ENCODE data around the gene OTOP3. TPM values are rescaled to one million over a fixed set of nuclear protein-coding genes. Genes with fewer than 3 reads are reported as not detected.

Gene OTOP3
- total RNA-seq, 6 experiments from 2014 or later: not detected

GRCh38 chr17:74916136-74916850 lies 19.4 kb upstream of the OTOP3 start:
- TF ChIP-seq, protein P1, sequence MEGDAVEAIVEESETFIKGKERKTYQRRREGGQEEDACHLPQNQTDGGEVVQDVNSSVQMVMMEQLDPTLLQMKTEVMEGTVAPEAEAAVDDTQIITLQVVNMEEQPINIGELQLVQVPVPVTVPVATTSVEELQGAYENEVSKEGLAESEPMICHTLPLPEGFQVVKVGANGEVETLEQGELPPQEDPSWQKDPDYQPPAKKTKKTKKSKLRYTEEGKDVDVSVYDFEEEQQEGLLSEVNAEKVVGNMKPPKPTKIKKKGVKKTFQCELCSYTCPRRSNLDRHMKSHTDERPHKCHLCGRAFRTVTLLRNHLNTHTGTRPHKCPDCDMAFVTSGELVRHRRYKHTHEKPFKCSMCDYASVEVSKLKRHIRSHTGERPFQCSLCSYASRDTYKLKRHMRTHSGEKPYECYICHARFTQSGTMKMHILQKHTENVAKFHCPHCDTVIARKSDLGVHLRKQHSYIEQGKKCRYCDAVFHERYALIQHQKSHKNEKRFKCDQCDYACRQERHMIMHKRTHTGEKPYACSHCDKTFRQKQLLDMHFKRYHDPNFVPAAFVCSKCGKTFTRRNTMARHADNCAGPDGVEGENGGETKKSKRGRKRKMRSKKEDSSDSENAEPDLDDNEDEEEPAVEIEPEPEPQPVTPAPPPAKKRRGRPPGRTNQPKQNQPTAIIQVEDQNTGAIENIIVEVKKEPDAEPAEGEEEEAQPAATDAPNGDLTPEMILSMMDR (IDR thresholded peaks at IDR 0.05): no peak
- no peak overlapping the region for H3K27ac Mint-ChIP-seq
- DNase-seq: no peak
- H3K4me3 Mint-ChIP-seq: no peak overlapping the region
- peaks cover 10% of the 10 kb centered on the region; the same call in 1 of the 2 replicates for H3K9me3 Mint-ChIP-seq
- no peaks in the 10 kb centered on the region for H3K4me1 Mint-ChIP-seq (ENCODE audit: low read depth)
- H3K36me3 Mint-ChIP-seq (ENCODE audit: low read depth): no peaks in the 10 kb centered on the region
- H3K27me3 Mint-ChIP-seq (ENCODE audit: insufficient read depth): peaks cover 22% of the 10 kb centered on the region

- Mint-ChIP-seq H3K4me3 (no peak overlapping the region), H3K27ac (no peak overlapping the region), H3K9me3 (peaks cover 10% of the 10 kb centered on the region; the same call in 1 of the 2 replicates), H3K36me3 (ENCODE audit: low read depth) (no peaks in the 10 kb centered on the region), H3K27me3 (ENCODE audit: insufficient read depth) (peaks cover 22% of the 10 kb centered on the region), H3K4me1 (ENCODE audit: low read depth) (no peaks in the 10 kb centered on the region)
- TF ChIP-seq, protein P1 (IDR thresholded peaks at IDR 0.05): no peak
- DNase-seq: no peak
Observed at GRCh38 chr17:74916851-74917199, 18.9 kb upstream of the OTOP3 start.

GRCh38 chr17:74917430-74917829 lies 18.3 kb upstream of the OTOP3 start:
- Mint-ChIP-seq H3K9me3 (peaks cover 10% of the 10 kb centered on the region; the same call in 1 of the 2 replicates), H3K27me3 (ENCODE audit: insufficient read depth) (peaks cover 25% of the 10 kb centered on the region), H3K4me1 (ENCODE audit: low read depth) (no peaks in the 10 kb centered on the region), H3K36me3 (ENCODE audit: low read depth) (no peaks in the 10 kb centered on the region), H3K4me3 (no peak overlapping the region), H3K27ac (no peak overlapping the region)
- DNase-seq: no peak
- TF ChIP-seq, protein P1 (IDR thresholded peaks at IDR 0.05): no peak

GRCh38 chr17:74918906-74919305 lies 16.8 kb upstream of the OTOP3 start:
- Mint-ChIP-seq H3K4me3 (no peak overlapping the region), H3K36me3 (ENCODE audit: low read depth) (no peaks in the 10 kb centered on the region), H3K9me3 (peaks cover 2% of the 10 kb centered on the region; the same call in 1 of the 2 replicates), H3K4me1 (ENCODE audit: low read depth) (no peaks in the 10 kb centered on the region), H3K27me3 (ENCODE audit: insufficient read depth) (peaks cover 25% of the 10 kb centered on the region), H3K27ac (no peak overlapping the region)
- TF ChIP-seq, protein P1 (IDR thresholded peaks at IDR 0.05): no peak
- DNase-seq: no peak

DNA sequence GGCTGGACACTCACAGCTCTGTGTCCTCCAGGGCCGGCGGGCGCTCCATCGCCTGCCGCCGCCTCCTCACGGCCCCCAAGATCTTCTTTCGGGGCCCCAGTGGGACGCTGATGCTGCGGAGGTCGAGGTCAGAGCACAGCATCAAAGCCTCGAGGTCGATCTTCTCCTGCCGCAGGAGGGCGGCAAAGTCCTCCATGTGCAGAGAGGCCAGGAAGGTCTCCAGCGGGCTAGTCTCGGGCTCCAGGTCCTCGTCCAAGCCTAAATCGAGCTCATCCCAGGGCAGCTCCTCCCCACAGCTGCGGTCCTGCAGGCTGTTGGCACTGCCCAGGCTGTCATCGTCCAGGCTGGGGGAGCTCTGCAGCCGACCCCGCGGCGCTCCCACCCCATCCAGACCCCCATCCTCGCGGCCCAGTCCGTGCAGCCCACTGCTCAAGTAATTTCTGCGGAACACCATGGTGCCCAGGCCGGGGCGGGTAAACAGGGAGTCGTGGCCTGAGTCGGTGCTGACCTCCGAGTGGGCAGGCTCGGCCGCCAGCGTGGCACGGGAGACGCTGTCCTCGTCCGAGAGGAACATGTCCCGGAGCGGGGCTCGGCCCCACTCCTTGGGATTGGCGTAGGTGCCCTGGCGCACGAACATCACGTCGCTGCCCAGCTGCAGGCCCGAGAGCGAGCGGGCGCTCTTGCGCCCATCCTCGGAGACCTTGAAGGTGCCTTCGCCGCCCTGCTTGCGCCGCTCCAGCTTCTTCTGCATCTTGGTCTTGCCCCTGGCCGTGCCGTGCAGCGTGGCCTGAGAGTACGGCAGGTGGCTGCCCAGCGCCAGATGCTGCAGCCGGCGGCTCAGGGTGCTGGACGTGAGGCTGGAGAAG lies 16.0 kb upstream of the OTOP3 start:
- peaks cover 22% of the 10 kb centered on the region for H3K27me3 Mint-ChIP-seq (ENCODE audit: insufficient read depth)
- TF ChIP-seq, protein P1 (IDR thresholded peaks at IDR 0.05): no peak
- H3K27ac Mint-ChIP-seq: no peak overlapping the region
- no peaks in the 10 kb centered on the region for H3K9me3 Mint-ChIP-seq
- no peak overlapping the region for H3K4me3 Mint-ChIP-seq
- H3K36me3 Mint-ChIP-seq (ENCODE audit: low read depth): no peaks in the 10 kb centered on the region
- no peak for DNase-seq
- H3K4me1 Mint-ChIP-seq (ENCODE audit: low read depth): no peaks in the 10 kb centered on the region

All from HFFc6 (cell line).